Central memory CD4-positive, alpha-beta T cell (primary cell): ENCODE measurements around the gene GRIK2.

Experiments
- DNase-seq: peaks from one replicate; pipeline ENCODE4 v3.0.0; 2022

The GRIK2 gene

GRCh38 chr6:101806241-101806640 is 412.7 kb downstream of the GRIK2 start:
- no peak for DNase-seq

GRCh38 chr6:101811108-101811507 is 417.6 kb downstream of the GRIK2 start:
- DNase-seq, result no peak

GRCh38 chr6:101816716-101817115 is 423.2 kb downstream of the GRIK2 start:
- DNase-seq, result no peak

GRCh38 chr6:101818051-101818450 is 424.5 kb downstream of the GRIK2 start:
- DNase-seq, result no peak

DNA sequence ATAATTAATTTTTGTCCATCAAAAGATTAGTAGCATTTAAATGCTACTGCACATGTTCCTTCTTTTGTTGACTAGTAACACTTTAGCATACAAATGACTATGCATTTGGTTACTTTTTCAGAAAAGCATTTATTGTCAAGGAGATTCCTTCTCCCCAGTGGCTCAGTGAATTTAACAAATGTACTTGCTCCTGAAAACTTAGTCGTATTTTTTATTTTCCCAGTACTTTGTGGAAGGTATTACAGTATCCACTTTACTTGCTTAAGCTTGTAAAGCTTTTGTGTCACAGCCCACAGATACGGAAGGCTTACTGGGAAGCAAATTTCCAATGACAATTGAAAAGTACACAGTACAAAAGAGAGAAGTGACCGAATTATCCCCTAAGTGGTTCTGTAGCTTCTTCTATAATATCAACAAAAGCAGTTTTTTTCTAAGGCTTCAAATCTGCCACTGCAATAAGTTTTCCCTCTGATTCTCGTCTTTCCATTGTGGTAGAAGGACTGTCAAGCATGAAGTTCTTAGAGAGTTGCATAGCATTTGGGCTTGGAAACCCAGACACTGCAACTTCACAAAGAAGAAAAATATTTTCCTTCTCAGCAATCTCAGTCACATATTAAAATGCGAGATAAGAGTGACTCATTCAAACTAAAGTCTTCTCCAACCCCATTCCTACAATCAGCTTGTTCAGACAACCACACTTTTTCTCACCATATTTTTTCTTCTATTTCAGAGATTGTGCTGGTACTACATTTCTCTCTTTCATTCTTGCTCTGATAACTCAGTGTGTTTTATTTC is 431.2 kb downstream of the GRIK2 start:
- no peak for DNase-seq

- no peak for DNase-seq
Observed at GRCh38 chr6:101826269-101826668, 432.8 kb downstream of the GRIK2 start.

DNA sequence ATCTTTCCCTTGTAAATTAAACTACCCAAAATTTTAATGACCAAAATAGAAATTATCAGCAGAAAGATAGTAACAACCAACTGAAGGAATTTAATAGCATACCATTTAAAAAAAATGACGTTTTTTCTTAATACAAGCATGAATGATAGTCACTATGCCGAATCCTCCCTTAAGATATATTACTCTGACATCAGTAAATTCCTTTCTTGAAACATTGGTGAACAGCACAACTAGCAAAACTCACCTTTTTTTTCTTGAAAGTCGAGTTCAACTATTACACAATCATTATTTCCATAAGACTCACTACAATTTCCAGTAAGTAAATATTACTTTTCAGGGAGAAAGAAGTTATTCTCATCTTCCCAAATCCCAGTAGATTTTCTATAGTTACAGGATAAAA is 433.2 kb downstream of the GRIK2 start:
- no peak for DNase-seq

GRCh38 chr6:101830501-101831031 is 437.1 kb downstream of the GRIK2 start:
- DNase-seq, result no peak

- DNase-seq, result no peak
Observed at GRCh38 chr6:101832371-101832770, 438.9 kb downstream of the GRIK2 start.

- no peak for DNase-seq
Observed at GRCh38 chr6:101840100-101840499, 446.6 kb downstream of the GRIK2 start.

GRCh38 chr6:101845172-101845571 is 451.7 kb downstream of the GRIK2 start:
- no peak for DNase-seq

DNA sequence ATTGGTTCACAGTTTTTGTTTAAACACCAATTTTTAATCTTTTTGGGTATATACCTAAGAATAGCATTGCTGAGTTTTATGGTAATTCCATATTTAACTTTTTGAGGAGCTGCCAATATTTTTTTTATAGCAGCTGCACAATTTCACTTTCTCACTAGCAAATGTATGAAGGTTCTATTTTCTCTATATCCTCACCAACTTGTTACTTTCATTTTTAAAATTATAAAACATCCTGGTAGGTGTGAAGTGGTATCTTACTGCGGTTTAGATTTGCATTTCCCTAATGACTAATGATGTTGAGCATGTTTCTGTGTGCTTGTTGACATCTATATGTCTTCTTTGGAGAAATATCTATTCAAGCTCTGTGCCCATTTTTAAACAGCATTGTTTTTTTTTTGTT is 452.1 kb downstream of the GRIK2 start:
- DNase-seq, result no peak

DNA sequence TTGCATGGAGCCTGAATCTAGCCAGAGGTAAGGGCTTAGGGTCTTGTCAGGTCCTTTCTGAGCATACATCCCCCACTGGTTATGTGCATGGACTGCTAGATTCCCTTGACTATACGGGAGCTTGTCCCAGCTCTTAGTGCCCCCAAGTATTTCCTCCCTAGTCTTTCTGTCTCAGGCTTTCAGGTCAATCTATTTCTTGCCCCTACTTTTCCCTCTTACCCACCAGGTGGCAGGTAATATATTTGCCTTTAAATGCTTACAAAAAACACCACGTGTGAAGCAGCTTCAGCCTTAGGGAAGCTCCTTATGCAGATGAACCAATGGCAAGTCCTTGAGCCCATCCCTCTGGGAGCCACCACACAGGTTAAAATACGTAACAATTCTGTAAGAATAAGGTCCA is 454.2 kb downstream of the GRIK2 start:
- no peak for DNase-seq

DNA sequence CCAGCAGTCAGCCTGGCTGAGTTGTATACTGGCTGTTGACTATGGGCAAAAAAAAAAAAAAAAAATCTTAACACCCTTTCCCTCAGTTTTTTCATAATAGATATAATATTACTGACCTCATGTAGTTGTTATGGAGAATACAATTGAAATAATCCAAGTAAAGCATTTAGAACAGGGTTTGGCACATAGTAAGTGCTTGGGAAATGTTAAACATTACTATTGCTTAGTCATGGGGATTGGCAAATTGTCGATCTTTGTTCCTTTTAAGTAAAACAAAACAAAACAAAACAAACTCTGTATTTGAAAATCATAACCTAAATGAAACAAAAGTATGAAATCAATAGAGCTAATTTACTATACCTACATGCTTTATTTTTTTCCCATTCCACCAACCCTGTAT is 458.4 kb downstream of the GRIK2 start:
- DNase-seq, result no peak

DNA sequence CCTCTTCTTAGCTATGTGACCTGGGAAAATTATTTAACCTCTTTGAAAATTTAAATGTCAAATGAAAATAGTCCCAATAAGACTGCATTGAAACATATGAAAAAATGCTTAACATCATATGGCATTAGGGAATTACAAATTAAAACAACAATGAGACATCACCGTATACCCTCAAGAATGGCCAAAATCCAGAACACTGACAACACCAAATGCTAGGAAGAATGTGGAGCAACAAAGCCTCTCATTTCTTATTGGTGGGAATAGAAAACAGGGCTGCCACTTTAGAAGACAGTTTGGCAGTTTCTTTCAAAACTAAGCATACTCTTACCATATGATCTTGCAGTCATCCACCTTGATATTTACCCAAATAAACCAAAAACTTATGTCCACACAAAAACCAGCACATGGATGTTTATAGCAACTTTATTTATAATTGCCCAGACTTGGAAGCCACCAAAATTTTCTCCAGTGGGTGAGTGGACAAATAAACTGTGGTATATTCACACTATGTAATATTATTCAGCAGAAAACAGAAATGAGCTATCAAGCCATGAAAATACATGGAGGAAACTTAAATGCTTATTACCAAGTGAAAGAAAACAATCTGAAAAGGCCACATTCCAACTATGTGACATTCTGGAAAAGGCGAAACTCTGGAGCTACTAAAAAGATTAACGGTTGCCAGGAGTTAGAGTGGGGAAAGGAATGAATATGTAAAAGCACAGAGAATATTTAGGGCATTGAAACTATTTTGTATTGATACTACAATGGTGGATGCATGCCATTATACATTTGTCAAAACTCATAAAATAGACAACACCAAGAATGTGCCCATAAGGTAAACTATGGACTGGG is 459.9 kb downstream of the GRIK2 start:
- no peak for DNase-seq

- no peak for DNase-seq
Observed at GRCh38 chr6:101876431-101876830, 482.9 kb downstream of the GRIK2 start.

DNA sequence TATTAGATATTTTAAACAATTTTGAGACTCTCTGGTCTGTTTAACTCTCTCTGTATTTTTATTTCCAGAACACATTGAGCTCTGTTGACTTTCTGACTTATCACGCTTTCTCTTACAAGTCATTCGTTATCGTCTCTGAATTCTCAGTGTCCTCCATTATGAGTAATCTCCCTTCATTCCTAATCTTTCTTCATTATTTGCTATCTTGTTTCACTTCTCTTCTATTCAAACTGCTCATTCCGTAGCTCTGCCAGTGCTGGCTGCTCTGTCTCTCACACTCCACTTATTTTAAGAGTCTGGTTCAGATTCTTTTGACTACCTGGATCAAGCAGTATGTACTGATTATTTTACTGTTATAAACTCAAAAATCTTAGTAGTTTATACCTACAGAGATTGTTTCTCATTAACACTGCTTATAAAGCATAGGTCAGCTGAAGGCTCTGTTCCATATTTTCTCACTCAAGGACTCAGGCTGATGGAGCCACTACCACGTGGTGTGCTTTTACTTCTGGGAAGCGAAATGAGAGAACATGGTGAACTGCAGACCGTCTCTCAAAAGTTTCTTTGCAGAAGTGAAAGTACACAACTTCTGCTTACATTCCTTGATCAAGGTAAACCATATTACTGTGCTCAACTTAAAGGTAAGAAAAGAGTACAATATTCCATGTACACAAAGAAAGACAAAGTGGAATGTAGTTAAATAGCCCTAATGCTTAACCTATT is 485.2 kb downstream of the GRIK2 start:
- no peak for DNase-seq

GRCh38 chr6:101879782-101880181 is 486.3 kb downstream of the GRIK2 start:
- DNase-seq, result no peak

- DNase-seq, result no peak
Observed at GRCh38 chr6:101883505-101883904, 490.0 kb downstream of the GRIK2 start.

- DNase-seq, result no peak
Observed at GRCh38 chr6:101887532-101887931, 494.0 kb downstream of the GRIK2 start.

- DNase-seq, result no peak
Observed at GRCh38 chr6:101907356-101908217, 514.1 kb downstream of the GRIK2 start.

GRCh38 chr6:101909366-101909765 is 515.9 kb downstream of the GRIK2 start:
- no peak for DNase-seq
